Glutamatergic neuron (in vitro differentiated cells): Measurements from ENCODE around the gene KMT2E. TPM values are rescaled to one million over a fixed set of nuclear protein-coding genes. Genes with fewer than 3 reads are reported as not detected.

ENCODE experiments used
- DNase-seq: peaks from one replicate; pipeline ENCODE4 v3.0.0; 2022
- H3K27ac Mint-ChIP-seq: one replicate; pipeline ENCODE4 v1.8.0; 2020; ENCODE audit warnings: mild to moderate bottlenecking, mixed read lengths, inconsistent platforms; ENCODE audit not compliant: unreplicated experiment
- H3K27me3 Mint-ChIP-seq: one replicate; pipeline ENCODE4 v1.8.0; 2020; ENCODE audit warnings: mild to moderate bottlenecking, moderate library complexity, mixed read lengths, inconsistent platforms; ENCODE audit not compliant: unreplicated experiment
- H3K36me3 Mint-ChIP-seq: one replicate; pipeline ENCODE4 v1.8.0; 2020; ENCODE audit warnings: mild to moderate bottlenecking, mixed read lengths, inconsistent platforms; ENCODE audit not compliant: unreplicated experiment
- H3K4me1 Mint-ChIP-seq: one replicate; pipeline ENCODE4 v1.8.0; 2020; ENCODE audit warnings: mild to moderate bottlenecking, low read depth, mixed read lengths, inconsistent platforms; ENCODE audit not compliant: unreplicated experiment
- H3K4me3 Mint-ChIP-seq: one replicate; pipeline ENCODE4 v1.8.0; 2020; ENCODE audit warnings: mild to moderate bottlenecking, mixed read lengths, inconsistent platforms; ENCODE audit not compliant: unreplicated experiment
- H3K9me3 Mint-ChIP-seq: one replicate; pipeline ENCODE4 v1.8.0; 2020; ENCODE audit warnings: mild to moderate bottlenecking, moderate library complexity, mixed read lengths, inconsistent platforms; ENCODE audit not compliant: unreplicated experiment
- CTCF ChIP-seq: fragments of 200-600 bp; sonication (generic); IDR thresholded peaks from one replicate; pipeline ENCODE4 v1.5.0; 2021; ENCODE audit not compliant: partially characterized antibody, unreplicated experiment
- total RNA-seq: library from RNA; stranded (reverse); fragmentation: NEBNext Ultra II Directional; extraction: Animal tissue kit (Norgen Biotek cat#: 25700); gene quantifications from one replicate; pipeline ENCODE4 v1.2.1, GENCODE V29; 2021; ENCODE audit not compliant: unreplicated experiment

Gene KMT2E
- total RNA-seq, 1 donor from 2014 or later = 126 TPM

DNA sequence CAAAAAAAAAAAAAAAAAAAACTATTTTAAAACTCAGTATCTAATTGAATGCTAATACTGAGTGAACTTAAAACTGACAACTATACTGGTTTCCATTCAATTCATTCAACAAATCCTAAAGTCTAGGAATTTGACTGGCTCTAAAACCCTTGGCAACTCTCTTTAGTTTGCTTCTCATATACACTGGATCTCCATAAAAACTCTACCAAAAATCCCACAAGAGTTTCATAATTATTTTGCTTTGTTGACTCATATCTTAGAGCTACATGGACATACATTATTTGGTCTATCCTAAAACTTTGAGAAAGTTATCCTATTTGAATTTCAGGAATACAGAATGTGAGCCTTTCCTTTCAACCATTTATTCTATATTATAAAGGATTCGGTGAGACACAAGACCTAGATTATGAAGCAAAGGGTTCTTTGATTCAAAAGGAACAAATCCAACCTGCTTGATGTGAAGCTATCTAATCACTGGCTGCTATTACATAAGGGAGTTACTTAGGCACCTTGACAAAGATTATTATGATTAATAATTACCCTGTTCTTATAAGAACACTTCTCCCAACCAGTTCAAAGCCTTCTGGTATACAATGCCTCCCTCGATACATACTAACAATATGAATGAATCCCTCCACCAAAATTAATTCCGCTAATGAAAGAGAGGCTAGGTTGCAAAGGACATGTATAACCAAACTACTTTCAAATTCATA, 15.8 kb upstream of the KMT2E start:
- peaks cover 27% of the 10 kb centered on the region for H3K4me1 Mint-ChIP-seq
- TF ChIP-seq CTCF = no peak
- H3K27me3 Mint-ChIP-seq = no peaks in the 10 kb centered on the region
- DNase-seq = no peak
- no peaks in the 10 kb centered on the region for H3K36me3 Mint-ChIP-seq
- no peak overlapping the region for H3K27ac Mint-ChIP-seq
- H3K9me3 Mint-ChIP-seq = no peaks in the 10 kb centered on the region
- H3K4me3 Mint-ChIP-seq = no peak overlapping the region

DNA sequence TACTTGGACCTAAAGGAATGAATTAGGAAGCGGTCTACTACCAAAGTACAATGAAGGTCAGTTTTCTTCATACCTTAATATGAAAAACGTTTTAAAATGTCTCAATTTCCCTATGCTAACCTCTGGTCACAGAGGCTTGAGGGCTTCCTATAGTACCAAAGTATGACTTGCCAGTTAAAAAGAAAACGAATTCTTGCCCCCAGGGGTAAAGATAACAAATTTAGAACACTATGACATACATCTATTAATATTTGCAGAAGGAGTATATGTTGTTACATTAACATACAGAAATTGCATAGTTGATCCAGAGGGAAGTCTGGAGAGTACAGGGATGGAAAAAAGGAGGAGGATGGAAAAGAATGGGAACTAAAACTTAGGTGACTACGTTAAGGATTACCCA, 13.8 kb upstream of the KMT2E start:
- Mint-ChIP-seq H3K27me3 (no peaks in the 10 kb centered on the region), H3K4me3 (peak overlapping the region; percentile 35), H3K4me1 (peaks cover 37% of the 10 kb centered on the region), H3K9me3 (no peaks in the 10 kb centered on the region), H3K27ac (peak overlapping the region; percentile 12), H3K36me3 (no peaks in the 10 kb centered on the region)
- TF ChIP-seq CTCF = no peak
- no peak for DNase-seq

- TF ChIP-seq CTCF = no peak
- DNase-seq = no peak
- Mint-ChIP-seq H3K4me1 (peaks cover 37% of the 10 kb centered on the region), H3K36me3 (no peaks in the 10 kb centered on the region), H3K27me3 (no peaks in the 10 kb centered on the region), H3K4me3 (no peak overlapping the region), H3K9me3 (no peaks in the 10 kb centered on the region), H3K27ac (no peak overlapping the region)
Observed at GRCh38 chr7:105000927-105001336, 13.1 kb upstream of the KMT2E start.

DNA sequence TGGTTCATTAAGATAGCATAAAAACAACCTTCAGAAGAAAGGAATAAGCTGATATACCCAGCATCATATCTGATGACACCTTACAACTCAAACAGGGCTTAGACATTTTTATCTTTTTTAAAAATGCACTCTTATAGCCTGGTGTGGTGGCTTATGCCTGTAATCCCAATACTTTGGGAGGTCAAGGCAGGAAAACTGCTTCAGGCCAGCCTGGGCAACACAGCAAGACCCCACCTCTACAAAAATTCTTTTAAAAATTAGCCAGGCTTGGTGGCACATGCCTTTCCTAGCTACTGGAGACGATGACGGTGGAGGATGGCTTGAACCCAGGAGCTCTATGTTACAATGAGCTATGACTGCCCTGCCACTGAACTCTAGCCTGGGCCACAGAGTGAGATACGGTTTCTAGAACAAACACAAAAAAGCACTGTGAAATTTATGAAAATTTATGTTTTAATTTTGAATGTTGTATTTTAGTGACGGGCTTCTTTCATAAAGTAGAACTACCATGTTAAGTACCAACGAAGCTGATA, 12.3 kb upstream of the KMT2E start:
- Mint-ChIP-seq H3K27ac (no peak overlapping the region), H3K27me3 (no peaks in the 10 kb centered on the region), H3K4me3 (no peak overlapping the region), H3K36me3 (no peaks in the 10 kb centered on the region), H3K4me1 (peaks cover 38% of the 10 kb centered on the region), H3K9me3 (no peaks in the 10 kb centered on the region)
- DNase-seq = no peak
- no peak for TF ChIP-seq CTCF

GRCh38 chr7:105003275-105003674, 10.7 kb upstream of the KMT2E start:
- Mint-ChIP-seq H3K27me3 (no peaks in the 10 kb centered on the region), H3K9me3 (no peaks in the 10 kb centered on the region), H3K4me1 (peaks cover 40% of the 10 kb centered on the region), H3K36me3 (no peaks in the 10 kb centered on the region), H3K4me3 (no peak overlapping the region), H3K27ac (no peak overlapping the region)
- TF ChIP-seq CTCF = no peak
- no peak for DNase-seq
